A673 (cell line): ENCODE results near the gene TEX2. TPM values are rescaled to one million over a fixed set of nuclear protein-coding genes. Genes with fewer than 3 reads are reported as not detected.
"Not testable (repeated sequence)": the region's sequence is repeated elsewhere in the genome, so short reads cannot be mapped to it uniquely, and the experiment has no call there.

Experiments used
- BruUV-seq: library from RNA; stranded (reverse); fragments of 400-500 nt; replicated peaks from 2 replicates; lab custom pipeline; 2021; lab: Mats Ljungman, UMichigan
- CTCF ChIA-PET: fragments of 300-600 bp; sonication (Branson Sonifier 250); formaldehyde crosslinking; loops from one replicate; lab custom pipeline; 2022; ENCODE audit warnings: antibody characterized with exemption; lab: Charles Lee
- POLR2A ChIA-PET: fragments of 300-600 bp; sonication (Branson Sonifier 250); formaldehyde crosslinking; loops from one replicate; lab custom pipeline; 2022; ENCODE audit warnings: antibody characterized with exemption; ENCODE audit not compliant: low non-redundant PET; lab: Charles Lee
- DNase-seq: peaks from one replicate; pipeline ENCODE4 v3.0.0-alpha.2; 2015; ENCODE audit warnings: low spot score
- H3K27ac ChIP-seq: fragments of 200-600 bp; sonication (generic); 2 replicates; pipeline ENCODE4 v1.5.1; 2016; ENCODE audit warnings: mixed run types, low read depth, mild to moderate bottlenecking, mixed read lengths, antibody characterized with exemption, low read length; ENCODE audit not compliant: poor library complexity, severe bottlenecking
- H3K27me3 ChIP-seq: fragments of 200-600 bp; sonication (generic); replicated peaks from 2 replicates; pipeline ENCODE4 v1.6.1; 2017; ENCODE audit warnings: mixed run types, low read depth, mild to moderate bottlenecking, mixed read lengths, antibody characterized with exemption, low read length; ENCODE audit not compliant: insufficient read depth, poor library complexity
- H3K36me3 ChIP-seq: fragments of 200-600 bp; sonication (generic); 2 replicates; pipeline ENCODE4 v1.6.1; 2016; ENCODE audit warnings: mixed run types, mild to moderate bottlenecking, mixed read lengths, antibody characterized with exemption, low read length; ENCODE audit not compliant: insufficient read depth, poor library complexity, severe bottlenecking
- H3K4me1 ChIP-seq: fragments of 200-600 bp; sonication (generic); 2 replicates; pipeline ENCODE4 v1.6.1; 2017; ENCODE audit warnings: mixed run types, mild to moderate bottlenecking, mixed read lengths, antibody characterized with exemption, low read length; ENCODE audit not compliant: insufficient read depth, poor library complexity, severe bottlenecking
- H3K4me3 ChIP-seq: fragments of 200-600 bp; sonication (generic); 2 replicates; pipeline ENCODE4 v1.5.1; 2016; ENCODE audit warnings: low read depth, mixed run types, mild to moderate bottlenecking, mixed read lengths, low read length; ENCODE audit not compliant: poor library complexity, severe bottlenecking
- H3K9me3 ChIP-seq: fragments of 200-600 bp; sonication (generic); 2 replicates; pipeline ENCODE4 v1.6.1; 2016; ENCODE audit warnings: mixed run types, low read depth, mild to moderate bottlenecking, mixed read lengths, antibody characterized with exemption, low read length; ENCODE audit not compliant: poor library complexity, severe bottlenecking
- EZH2 ChIP-seq: fragments of 200-600 bp; sonication (generic); IDR thresholded peaks from 2 replicates; pipeline ENCODE4 v1.6.1; 2017; ENCODE audit warnings: borderline replicate concordance, low read depth, mild to moderate bottlenecking, mixed read lengths, antibody characterized with exemption, low read length; ENCODE audit not compliant: poor library complexity, severe bottlenecking
- intact Hi-C: fragments of 100-400 bp; cut with micrococcal nuclease; formaldehyde crosslinking; loops from one replicate; pipeline ENCODE4 v1.10.0; 2022; ENCODE audit not compliant: unreplicated experiment
- total RNA-seq: library from RNA; stranded (reverse); gene quantifications from 2 replicates; pipeline ENCODE4 v1.2.3, GENCODE V29; 2021
- TF ChIP-seq, protein P1 (sequence below): fragments of 300-800, 200-600 bp; sonication (generic); conservative IDR thresholded peaks from 2 replicates; pipeline ENCODE4 v1.5.1; 2017; ENCODE audit warnings: low read depth, mild to moderate bottlenecking, antibody characterized with exemption, low read length, moderate library complexity, mixed read lengths

Gene TEX2
- total RNA-seq, 1 experiment from 2014 or later: 16.1 TPM

DNA sequence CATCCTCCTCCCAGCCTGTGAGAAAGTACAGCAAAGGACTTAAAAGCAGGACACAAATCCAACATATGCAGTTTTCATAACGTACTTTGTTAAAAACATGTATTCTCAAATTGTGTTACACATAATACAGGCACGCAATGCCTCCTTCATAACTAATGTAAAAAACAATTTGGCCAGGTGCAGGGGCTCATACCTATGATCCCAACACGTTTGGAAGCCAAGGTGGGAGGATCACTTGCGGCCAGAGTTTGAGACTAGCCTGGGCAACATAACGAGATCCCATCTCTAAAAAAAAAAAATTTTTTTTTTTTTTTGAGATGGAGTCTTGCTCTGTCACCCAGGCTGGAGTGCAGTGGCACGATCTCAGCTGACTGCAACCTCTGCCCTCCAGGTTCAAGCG, 20.4 kb downstream of the TEX2 start:
- ChIA-PET POLR2A (no interaction called here), CTCF (no interaction called here)
- Histone ChIP-seq H3K27ac (no peak overlapping the region), H3K4me1 (no peaks in the 10 kb centered on the region), H3K27me3 (no peaks in the 10 kb centered on the region), H3K9me3 (no peaks in the 10 kb centered on the region), H3K4me3 (no peak overlapping the region), H3K36me3 (no peaks in the 10 kb centered on the region)
- no peak for DNase-seq
- no TSS peak for BruUV-seq
- TF ChIP-seq EZH2: no peak
- TF ChIP-seq, protein P1, sequence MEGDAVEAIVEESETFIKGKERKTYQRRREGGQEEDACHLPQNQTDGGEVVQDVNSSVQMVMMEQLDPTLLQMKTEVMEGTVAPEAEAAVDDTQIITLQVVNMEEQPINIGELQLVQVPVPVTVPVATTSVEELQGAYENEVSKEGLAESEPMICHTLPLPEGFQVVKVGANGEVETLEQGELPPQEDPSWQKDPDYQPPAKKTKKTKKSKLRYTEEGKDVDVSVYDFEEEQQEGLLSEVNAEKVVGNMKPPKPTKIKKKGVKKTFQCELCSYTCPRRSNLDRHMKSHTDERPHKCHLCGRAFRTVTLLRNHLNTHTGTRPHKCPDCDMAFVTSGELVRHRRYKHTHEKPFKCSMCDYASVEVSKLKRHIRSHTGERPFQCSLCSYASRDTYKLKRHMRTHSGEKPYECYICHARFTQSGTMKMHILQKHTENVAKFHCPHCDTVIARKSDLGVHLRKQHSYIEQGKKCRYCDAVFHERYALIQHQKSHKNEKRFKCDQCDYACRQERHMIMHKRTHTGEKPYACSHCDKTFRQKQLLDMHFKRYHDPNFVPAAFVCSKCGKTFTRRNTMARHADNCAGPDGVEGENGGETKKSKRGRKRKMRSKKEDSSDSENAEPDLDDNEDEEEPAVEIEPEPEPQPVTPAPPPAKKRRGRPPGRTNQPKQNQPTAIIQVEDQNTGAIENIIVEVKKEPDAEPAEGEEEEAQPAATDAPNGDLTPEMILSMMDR: no peak
- intact Hi-C loops: no loop called here

DNA sequence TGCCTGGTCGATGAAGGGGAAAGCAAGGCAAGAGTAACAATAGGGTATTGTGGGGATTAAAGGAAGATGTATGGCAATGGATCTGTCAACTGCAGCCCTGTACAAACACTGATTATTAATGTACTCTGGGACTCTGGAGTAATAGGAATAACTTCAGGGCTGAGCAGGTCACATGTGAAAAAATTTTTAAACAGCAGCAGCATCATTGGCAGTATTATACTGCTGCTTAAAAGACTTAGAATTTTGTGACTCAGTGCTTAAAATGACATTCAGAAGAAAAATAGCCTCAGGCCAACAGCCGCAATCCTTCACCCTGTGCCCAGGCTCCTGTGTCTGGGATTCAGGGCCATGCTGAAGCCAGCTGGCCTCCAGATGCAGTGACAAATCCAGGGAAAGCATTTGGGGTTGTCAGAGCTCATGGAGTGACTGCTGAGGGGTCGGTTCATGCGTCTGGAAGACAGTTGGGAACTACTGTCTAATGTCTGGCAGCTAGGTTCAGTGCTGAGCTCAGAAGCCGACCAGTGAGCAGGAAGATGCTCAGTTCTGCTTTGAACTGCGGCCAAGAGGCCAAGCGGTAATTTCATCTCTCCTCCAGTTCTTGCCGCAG, 22.2 kb downstream of the TEX2 start:
- no peak overlapping the region for H3K27ac ChIP-seq
- H3K4me3 ChIP-seq: no peak overlapping the region
- no peaks in the 10 kb centered on the region for H3K36me3 ChIP-seq
- ChIA-PET POLR2A (no interaction called here), CTCF (no interaction called here)
- peaks cover 7% of the 10 kb centered on the region for H3K4me1 ChIP-seq
- no peak for TF ChIP-seq EZH2
- TF ChIP-seq, protein P1: no peak
- no peak for DNase-seq
- BruUV-seq: no TSS peak
- no peaks in the 10 kb centered on the region for H3K27me3 ChIP-seq
- no peaks in the 10 kb centered on the region for H3K9me3 ChIP-seq
- intact Hi-C loops: no loop called here

DNA sequence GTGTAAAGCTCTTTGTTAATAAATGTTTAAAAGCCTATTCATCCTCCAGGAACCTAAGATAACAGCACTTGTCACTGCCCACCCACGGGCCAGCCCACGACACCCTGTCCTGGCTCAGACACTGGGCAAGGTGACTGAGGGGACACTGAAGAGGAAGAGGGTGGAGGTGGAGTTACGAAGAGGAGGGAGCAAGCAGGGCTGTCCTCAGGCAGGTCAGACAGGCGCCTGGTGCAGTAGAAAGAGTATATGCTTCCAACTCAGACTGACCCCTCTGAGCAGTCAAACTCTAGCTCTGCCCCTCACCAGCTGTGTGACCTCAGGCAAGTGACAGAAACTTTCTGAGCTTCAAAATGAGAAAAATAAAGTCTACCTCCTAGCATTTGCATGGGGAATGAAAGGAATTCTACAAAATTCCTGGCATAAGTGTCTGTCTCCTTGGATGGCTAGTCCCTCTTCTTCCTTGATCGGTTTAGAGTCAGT, 22.8 kb downstream of the TEX2 start:
- Histone ChIP-seq H3K4me1 (peaks cover 7% of the 10 kb centered on the region), H3K27me3 (no peaks in the 10 kb centered on the region), H3K4me3 (no peak overlapping the region), H3K9me3 (no peaks in the 10 kb centered on the region), H3K36me3 (no peaks in the 10 kb centered on the region), H3K27ac (no peak overlapping the region)
- intact Hi-C loops: no loop called here
- ChIA-PET CTCF (no interaction called here), POLR2A (no interaction called here)
- BruUV-seq: no TSS peak
- DNase-seq: no peak
- TF ChIP-seq, protein P1: no peak
- no peak for TF ChIP-seq EZH2

DNA sequence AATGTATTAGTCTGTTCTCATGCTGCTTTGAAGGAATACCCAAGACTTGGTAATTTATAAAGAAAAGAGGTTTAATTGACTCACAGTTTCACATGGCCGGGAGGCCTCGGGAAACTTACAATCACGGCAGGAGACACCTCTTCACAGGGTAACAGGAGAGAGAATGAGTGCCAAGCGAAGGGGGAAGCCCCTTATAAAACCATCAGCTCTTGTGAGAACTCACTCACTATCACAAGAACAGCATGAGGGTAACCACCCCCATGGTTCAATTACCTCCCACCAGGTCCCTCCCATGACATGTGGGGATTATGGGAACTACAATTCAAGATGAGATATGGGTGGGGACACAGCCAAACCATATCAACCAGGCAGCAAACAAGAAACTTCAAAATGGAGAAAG, 24.6 kb downstream of the TEX2 start:
- BruUV-seq, H3K27ac ChIP-seq, H3K4me1 ChIP-seq, H3K9me3 ChIP-seq, H3K36me3 ChIP-seq, CTCF ChIA-PET, intact Hi-C loops, H3K27me3 ChIP-seq, POLR2A ChIA-PET, DNase-seq, H3K4me3 ChIP-seq: not testable (repeated sequence)
